HepG2 (cell line): ENCODE results near the gene FNDC7. TPM values are rescaled to one million over a fixed set of nuclear protein-coding genes. Genes with fewer than 3 reads are reported as not detected.

Source experiments
- ATAC-seq: fragments of 200-7000 bp; cut with Tn5 transposase; 3 replicates; pipeline ENCODE4 v1.9.1; 2020; ENCODE audit warnings: mild to moderate bottlenecking, moderate library complexity
- BruUV-seq: library from RNA; stranded (reverse); fragments of 400-500 nt; replicated peaks from 2 replicates; lab custom pipeline; 2021; lab: Mats Ljungman, UMichigan
- CTCF ChIA-PET: fragments of 300-600 bp; formaldehyde crosslinking; extraction: SDS; loops from one replicate; lab custom pipeline; 2021; ENCODE audit warnings: low total read pairs, inconsistent platforms, low intra/inter-chr PET ratio; lab: Yijun Ruan, JAX
- POLR2A ChIA-PET: fragments of 350-600 bp; sonication (Branson Sonifier 250); formaldehyde crosslinking; loops from one replicate; lab custom pipeline; 2020; ENCODE audit warnings: antibody characterized with exemption, inconsistent platforms; lab: Yijun Ruan, JAX
- DNase-seq: peaks from one replicate; pipeline ENCODE4 v3.0.0-alpha.2; 2015; ENCODE audit warnings: low spot score
- FAIRE-seq: peaks from 3 replicates; lab custom pipeline; 2011; peaks lifted over from hg19 to GRCh38; lab: Jason Lieb, UNC
- H2AFZ ChIP-seq: one replicate; pipeline ENCODE4 v1.6.1; 2011; ENCODE audit warnings: low read length, inconsistent platforms
- H3K27ac ChIP-seq: fragments of 300-600 bp; 3 replicates; pipeline ENCODE4 v1.8.0; 2011; ENCODE audit warnings: mixed run types, mild to moderate bottlenecking, mixed read lengths, low read length, inconsistent platforms; ENCODE audit not compliant: insufficient read depth; ENCODE audit errors: extremely low read length
- H3K27me3 ChIP-seq, 2 experiments: fragments of 200-600 bp in 1 of 2; 2 replicates in 1 of 2; 3 replicates in 1 of 2; pipeline versions ENCODE4 v1.6.0 to v1.8.0; 2011; ENCODE audit warnings: low read length in 2 of 2, mild to moderate bottlenecking in 2 of 2, moderate library complexity in 2 of 2, inconsistent platforms in 1 of 2; ENCODE audit not compliant: insufficient read depth in 2 of 2, control insufficient read depth in 1 of 2
- H3K36me3 ChIP-seq, 2 experiments: fragments of 200-600 bp in 1 of 2; replicated peaks in 1 of 2; 2 replicates in 1 of 2; 3 replicates in 1 of 2; pipeline versions ENCODE4 v1.5.1 to v1.8.0; 2011; ENCODE audit warnings: low read length in 2 of 2, inconsistent platforms in 1 of 2; ENCODE audit not compliant: insufficient read depth in 2 of 2, control insufficient read depth in 1 of 2
- H3K4me1 ChIP-seq: 2 replicates; pipeline ENCODE4 v1.5.1; 2012; ENCODE audit warnings: low read length, inconsistent platforms; ENCODE audit not compliant: insufficient read depth
- H3K4me2 ChIP-seq: 2 replicates; pipeline ENCODE4 v1.6.0; 2011; ENCODE audit warnings: low read depth, low read length, inconsistent platforms
- H3K4me3 ChIP-seq, 3 experiments: fragments of 200-600 bp in 1 of 3; sonication (generic), shearing (Covaris generic) in 1 of 3; replicated peaks in 1 of 3; 2 replicates each; pipeline ENCODE4 v1.5.1; 2011 to 2016; ENCODE audit warnings: low read length in 3 of 3, inconsistent platforms in 2 of 3, low read depth in 2 of 3, mild to moderate bottlenecking in 2 of 3, control low read depth in 1 of 3, mixed read lengths in 1 of 3; ENCODE audit not compliant: insufficient read depth in 1 of 3
- H3K79me2 ChIP-seq: one replicate; pipeline ENCODE4 v1.6.1; 2011; ENCODE audit warnings: low read length, inconsistent platforms; ENCODE audit not compliant: insufficient read depth
- H3K9ac ChIP-seq: 2 replicates; pipeline ENCODE4 v1.6.0; 2011; ENCODE audit warnings: mild to moderate bottlenecking, low read depth, low read length, inconsistent platforms; ENCODE audit not compliant: insufficient read depth
- H3K9me3 ChIP-seq: 2 replicates; pipeline ENCODE4 v1.5.1; 2012; ENCODE audit warnings: mild to moderate bottlenecking, low read length
- H4K20me1 ChIP-seq: 2 replicates; pipeline ENCODE4 v1.6.0; 2011; ENCODE audit warnings: inconsistent platforms, mild to moderate bottlenecking, low read length, moderate library complexity; ENCODE audit not compliant: insufficient read depth
- BRCA1 ChIP-seq: sonication (generic); formaldehyde crosslinking; IDR thresholded peaks from 2 replicates; pipeline ENCODE4 v1.4.0; 2020; ENCODE audit warnings: missing genetic modification reagents
- FOSL2 ChIP-seq: sonication (generic); formaldehyde crosslinking; IDR thresholded peaks from 2 replicates; pipeline ENCODE4 v1.4.0; 2020; ENCODE audit warnings: missing genetic modification reagents
- HIC2 ChIP-seq: sonication (generic); formaldehyde crosslinking; IDR thresholded peaks from 2 replicates; pipeline ENCODE4 v1.9.0; 2022; ENCODE audit warnings: low read depth, missing genetic modification reagents
- MAFF ChIP-seq: IDR thresholded peaks from 2 replicates; pipeline ENCODE4 v1.6.1; 2011; ENCODE audit warnings: low read depth, low read length, improper control_type of control experiment
- MTA1 ChIP-seq: sonication (generic); formaldehyde crosslinking; IDR thresholded peaks from 2 replicates; pipeline ENCODE4 v1.4.0; 2020; ENCODE audit warnings: missing genetic modification reagents, mild to moderate bottlenecking, borderline replicate concordance
- MXD3 ChIP-seq: IDR thresholded peaks from 2 replicates; pipeline ENCODE4 v1.6.1; 2016; ENCODE audit warnings: mild to moderate bottlenecking, missing biosample characterization, missing genetic modification reagents
- PPARG ChIP-seq: conservative IDR thresholded peaks from 2 replicates; pipeline ENCODE4 v1.6.1; 2016; ENCODE audit warnings: missing biosample characterization, missing genetic modification reagents
- SNRNP70 ChIP-seq: fragments of 200-400 bp; formaldehyde crosslinking; IDR thresholded peaks from 2 replicates; pipeline ENCODE4 v1.6.1; 2017; ENCODE audit warnings: mild to moderate bottlenecking, low read depth, low read length, moderate library complexity
- TBP ChIP-seq: sonication (generic); formaldehyde crosslinking; IDR thresholded peaks from 2 replicates; pipeline ENCODE4 v1.5.0; 2020; ENCODE audit warnings: missing genetic modification reagents
- TCF7L2 ChIP-seq: IDR thresholded peaks from 2 replicates; pipeline ENCODE4 v1.6.1; 2011; ENCODE audit warnings: mild to moderate bottlenecking, low read depth, low read length, moderate library complexity
- TIGD3 ChIP-seq: sonication (generic); formaldehyde crosslinking; IDR thresholded peaks from 2 replicates; pipeline ENCODE4 v1.5.1; 2020; ENCODE audit warnings: mild to moderate bottlenecking, missing genetic modification reagents, borderline replicate concordance
- ZFP37 ChIP-seq: sonication (generic); formaldehyde crosslinking; IDR thresholded peaks from 2 replicates; pipeline ENCODE4 v1.4.0; 2020; ENCODE audit warnings: missing genetic modification reagents, borderline replicate concordance
- ZNF512 ChIP-seq: sonication (generic); formaldehyde crosslinking; IDR thresholded peaks from 2 replicates; pipeline ENCODE4 v1.4.0; 2020; ENCODE audit warnings: mild to moderate bottlenecking, missing genetic modification reagents
- ZNF616 ChIP-seq: sonication (generic); formaldehyde crosslinking; IDR thresholded peaks from 2 replicates; pipeline ENCODE4 v1.5.0; 2020; ENCODE audit warnings: low read depth, mild to moderate bottlenecking, missing genetic modification reagents
- ZNF660 ChIP-seq: sonication (generic); formaldehyde crosslinking; IDR thresholded peaks from 2 replicates; pipeline ENCODE4 v1.5.1; 2020; ENCODE audit warnings: mild to moderate bottlenecking, low read depth, missing genetic modification reagents, borderline replicate concordance
- ZNF724P ChIP-seq: sonication (generic); formaldehyde crosslinking; IDR thresholded peaks from 2 replicates; pipeline ENCODE4 v1.8.0; 2022; ENCODE audit warnings: missing genetic modification reagents, borderline replicate concordance
- WGBS: methylation state at CpG from one replicate; pipeline ENCODE4 v1.1.6; 2017; ENCODE audit warnings: low lambda C conversion rate; 5-methylcytosine and 5-hydroxymethylcytosine counted together
- in situ Hi-C: cut with HindIII; loops from 2 replicates; pipeline ENCODE4 v1.10.0; 2017; ENCODE audit warnings: low pct_unique_long_range_greater_than_20kb; ENCODE audit not compliant: extremely low pct_ligation_motif_present
- intact Hi-C: fragments of 100-400 bp; cut with micrococcal nuclease; formaldehyde crosslinking; loops from one replicate; pipeline ENCODE4 v1.10.0; 2022; ENCODE audit not compliant: unreplicated experiment
- polyA plus RNA-seq, 8 experiments: library from polyadenylated mRNA; depleted of rRNA in 3 of 8; stranded (reverse) in 7 of 8; unstranded in 1 of 8; fragments of >200 nt; fragmentation: Illumina TruSeq in 4 of 8; extraction: Trizol in 4 of 8; gene quantifications; 2 replicates each; pipeline versions ENCODE4 v1.2.1 to v1.2.3, GENCODE V29; 2011 to 2016; ENCODE audit warnings: low read depth in 4 of 8, missing spikeins in 1 of 8, mixed read lengths in 1 of 8; ENCODE audit not compliant: insufficient read depth in 1 of 8
- total RNA-seq, 5 experiments: library from RNA; depleted of rRNA; stranded (reverse); fragments of >200 nt; fragmentation: Illumina TruSeq; extraction: Trizol; gene quantifications; 2 replicates each; pipeline ENCODE4 v1.2.3, GENCODE V29; 2016; ENCODE audit warnings: low read depth in 1 of 5
- TF ChIP-seq, protein P1 (sequence below): sonication (generic); formaldehyde crosslinking; IDR thresholded peaks from 2 replicates; pipeline ENCODE4 v1.5.1; 2020; ENCODE audit warnings: missing genetic modification reagents, mild to moderate bottlenecking, borderline replicate concordance

Gene FNDC7
- total and polyA plus RNA-seq, 2 of the 13 experiments (the other 11 are each of a cell fraction or from before 2014, with no cell fraction given), result 0.03 TPM; not detected in 1

GRCh38 chr1:108728327-108728923, 15.7 kb downstream of the FNDC7 start (continued):
- TF ChIP-seq MXD3 (CRISPR knock-in tag), result no peak
- no peak for TF ChIP-seq PPARG (CRISPR knock-in tag)
- TF ChIP-seq MTA1, result no peak
- no peak for TF ChIP-seq ZNF616 (CRISPR knock-in tag)
- TF ChIP-seq TIGD3 (CRISPR knock-in tag), result no peak

- in situ Hi-C loops, result no loop called here
- no peaks in the 10 kb centered on the region for H3K79me2 ChIP-seq
- H3K4me3 ChIP-seq, result no peak overlapping the region
- H3K9me3 ChIP-seq, result no peaks in the 10 kb centered on the region
- ChIA-PET CTCF (no interaction called here), POLR2A (no interaction called here)
- no peaks in the 10 kb centered on the region for H3K4me1 ChIP-seq
- peaks cover 4 to 9% of the 10 kb centered on the region in 2 experiments; a peak in 3 of 5 replicates for H3K27me3 ChIP-seq
- ATAC-seq, result no peak
- BruUV-seq, result no TSS peak
- no peak for FAIRE-seq
- H3K9ac ChIP-seq, result no peak overlapping the region
- no peak overlapping the region for H3K27ac ChIP-seq
- H3K4me2 ChIP-seq, result no peak overlapping the region
- H3K36me3 ChIP-seq, result no peaks in the 10 kb centered on the region
- no peak overlapping the region for H2AFZ ChIP-seq
- intact Hi-C loops, result no loop called here
- H4K20me1 ChIP-seq, result no peaks in the 10 kb centered on the region
- no peak for DNase-seq
- 70% methylated on average over 4 of the region's 4 CpGs for WGBS
- TF ChIP-seq FOSL2, result no peak
- no peak for TF ChIP-seq BRCA1 (CRISPR knock-in tag)
- TF ChIP-seq ZFP37 (CRISPR knock-in tag), result no peak
- TF ChIP-seq, protein P1, sequence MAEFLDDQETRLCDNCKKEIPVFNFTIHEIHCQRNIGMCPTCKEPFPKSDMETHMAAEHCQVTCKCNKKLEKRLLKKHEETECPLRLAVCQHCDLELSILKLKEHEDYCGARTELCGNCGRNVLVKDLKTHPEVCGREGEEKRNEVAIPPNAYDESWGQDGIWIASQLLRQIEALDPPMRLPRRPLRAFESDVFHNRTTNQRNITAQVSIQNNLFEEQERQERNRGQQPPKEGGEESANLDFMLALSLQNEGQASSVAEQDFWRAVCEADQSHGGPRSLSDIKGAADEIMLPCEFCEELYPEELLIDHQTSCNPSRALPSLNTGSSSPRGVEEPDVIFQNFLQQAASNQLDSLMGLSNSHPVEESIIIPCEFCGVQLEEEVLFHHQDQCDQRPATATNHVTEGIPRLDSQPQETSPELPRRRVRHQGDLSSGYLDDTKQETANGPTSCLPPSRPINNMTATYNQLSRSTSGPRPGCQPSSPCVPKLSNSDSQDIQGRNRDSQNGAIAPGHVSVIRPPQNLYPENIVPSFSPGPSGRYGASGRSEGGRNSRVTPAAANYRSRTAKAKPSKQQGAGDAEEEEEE (CRISPR knock-in tag), result no peak
- TF ChIP-seq MAFF, result no peak
- TF ChIP-seq ZNF512 (CRISPR knock-in tag), result no peak
- no peak for TF ChIP-seq ZNF660
- TF ChIP-seq TCF7L2, result no peak
- TF ChIP-seq TBP (CRISPR knock-in tag), result no peak
- TF ChIP-seq ZNF724P (CRISPR knock-in tag), result no peak
- TF ChIP-seq HIC2 (CRISPR knock-in tag), result no peak
- no peak for TF ChIP-seq SNRNP70
Measured at GRCh38 chr1:108729481-108729880, 16.8 kb downstream of the FNDC7 start.
